Activated T-cell treated with anti-CD3 and anti-CD28 coated beads, Interleukin-2, amount 50 U/mL, for 1 hour (primary cell): ENCODE results near the gene OPALIN.
A peak's percentile ranks its signal among the peaks of the same experiment; 100 is the strongest.

Experiments used
- DNase-seq: peaks from one replicate; pipeline ENCODE4 v3.0.0-alpha.2; 2020

Gene OPALIN

GRCh38 chr10:96358851-96359540 lies at the start of gene OPALIN:
Gene OPALIN, minus strand, starts transcription at chr10:96359002. Its CDS starts 106 bp downstream, at chr10:96358896.
- no peak for DNase-seq

- no peak for DNase-seq
Measured at GRCh38 chr10:96408201-96408600, 49.4 kb upstream of the OPALIN start.

GRCh38 chr10:96407560-96408069 lies 48.8 kb upstream of the OPALIN start:
- no peak for DNase-seq

- DNase-seq: no peak
Measured at GRCh38 chr10:96406091-96406490, 47.3 kb upstream of the OPALIN start.

GRCh38 chr10:96402417-96403305 lies 43.9 kb upstream of the OPALIN start:
- DNase-seq: no peak

- DNase-seq: no peak
Measured at GRCh38 chr10:96401036-96401435, 42.2 kb upstream of the OPALIN start.

- no peak for DNase-seq
Measured at GRCh38 chr10:96400465-96400864, 41.7 kb upstream of the OPALIN start.

- no peak for DNase-seq
Measured at GRCh38 chr10:96397902-96398301, 39.1 kb upstream of the OPALIN start.

- DNase-seq: peak; percentile 58
Measured at GRCh38 chr10:96395931-96396877, 37.4 kb upstream of the OPALIN start.

- no peak for DNase-seq
Measured at GRCh38 chr10:96390460-96390864, 31.7 kb upstream of the OPALIN start.

GRCh38 chr10:96389785-96390184 lies 31.0 kb upstream of the OPALIN start:
- DNase-seq: no peak

GRCh38 chr10:96387601-96388000 lies 28.8 kb upstream of the OPALIN start:
- DNase-seq: no peak

GRCh38 chr10:96387161-96387560 lies 28.4 kb upstream of the OPALIN start:
- no peak for DNase-seq

GRCh38 chr10:96384506-96384905 lies 25.7 kb upstream of the OPALIN start:
- no peak for DNase-seq

- no peak for DNase-seq
Measured at GRCh38 chr10:96380821-96381220, 22.0 kb upstream of the OPALIN start.

GRCh38 chr10:96379758-96380157 lies 21.0 kb upstream of the OPALIN start:
- no peak for DNase-seq

- DNase-seq: no peak
Measured at GRCh38 chr10:96378741-96379140, 19.9 kb upstream of the OPALIN start.

GRCh38 chr10:96377816-96378294 lies 19.1 kb upstream of the OPALIN start:
- no peak for DNase-seq

- no peak for DNase-seq
Measured at GRCh38 chr10:96376483-96376882, 17.7 kb upstream of the OPALIN start.

GRCh38 chr10:96374985-96375830 lies 16.4 kb upstream of the OPALIN start:
- peak; percentile 73 for DNase-seq

GRCh38 chr10:96374639-96374984 lies 15.8 kb upstream of the OPALIN start:
- DNase-seq: no peak

- no peak for DNase-seq
Measured at GRCh38 chr10:96374004-96374403, 15.2 kb upstream of the OPALIN start.
